Right lobe of liver (tissue), 6 donors: ENCODE measurements around the gene WDFY4. TPM values are rescaled to one million over a fixed set of nuclear protein-coding genes. Genes with fewer than 3 reads are reported as not detected.

Experiments used
- ATAC-seq, 4 donors: fragments of 200-7000 bp; cut with Tn5 transposase; one replicate each; pipeline ENCODE4 v1.9.1; 2020; ENCODE audit warnings: mild to moderate bottlenecking in 4 of 4, moderate library complexity in 4 of 4
- DNase-seq, 3 donors: peaks; one replicate each; pipeline ENCODE4 v3.0.0-alpha.2; 2020
- H3K27ac ChIP-seq, 3 donors: fragments of 200-600 bp; one replicate each; pipeline ENCODE4 v1.8.0; 2022
- H3K27me3 ChIP-seq, 2 donors: fragments of 200-600 bp; one replicate each; pipeline ENCODE4 v1.8.0; 2022
- H3K36me3 ChIP-seq, 4 donors: fragments of 200-600 bp; sonication (generic) in 1 of 4; one replicate each; pipeline versions ENCODE4 v1.5.1 to v1.8.0; 2017 to 2022; ENCODE audit warnings: control low read depth in 1 of 4
- H3K4me1 ChIP-seq, 4 donors: fragments of 200-600 bp; sonication (generic) in 1 of 4; one replicate each; pipeline versions ENCODE4 v1.5.1 to v1.8.0; 2017 to 2022; ENCODE audit warnings: control low read depth in 1 of 4
- H3K4me3 ChIP-seq, 3 donors: fragments of 200-600 bp; one replicate each; pipeline ENCODE4 v1.8.0; 2022
- H3K9me3 ChIP-seq, 4 donors: fragments of 200-600 bp; sonication (generic) in 1 of 4; one replicate each; pipeline versions ENCODE4 v1.5.1 to v1.8.0; 2017 to 2022; ENCODE audit warnings: control low read depth in 1 of 4
- CTCF ChIP-seq, 4 donors: fragments of 200-600 bp in 3 of 4; fragments of 450-650 bp in 1 of 4; IDR thresholded peaks; one replicate each; pipeline versions ENCODE4 v1.5.1 to v1.8.0; 2016 to 2022; ENCODE audit warnings: antibody characterized with exemption in 4 of 4, mild to moderate bottlenecking in 2 of 4
- POLR2A ChIP-seq: fragments of 450-650 bp; IDR thresholded peaks from one replicate; pipeline ENCODE4 v1.6.1; 2017; ENCODE audit warnings: antibody characterized with exemption, mild to moderate bottlenecking
- WGBS: methylation state at CpG from one replicate; pipeline ENCODE4 v1.1.6; 2018; ENCODE audit warnings: low coverage, low lambda C conversion rate; ENCODE audit not compliant: insufficient coverage; ENCODE audit errors: missing lambda C conversion rate; 5-methylcytosine and 5-hydroxymethylcytosine counted together
- intact Hi-C, 2 donors: fragments of 100-400 bp; cut with DNase I; formaldehyde crosslinking; loops; one replicate each; pipeline versions ENCODE4 v1.11.2 to v1.14.1; 2022
- total RNA-seq, 6 experiments: library from RNA; depleted of rRNA in 2 of 6; stranded (reverse); fragments of >200 nt in 2 of 6; fragmentation: NEBNext Ultra II Directional in 3 of 6; extraction: Animal tissue kit (Norgen Biotek cat#: 25700) in 3 of 6; gene quantifications; one replicate each; pipeline versions ENCODE4 v1.1.0 to v1.2.4, GENCODE V29; 2016 to 2023
- donor health status: DM: no; HTN: yes; CAD: no.
- donor health status: DM: no; HTN: no; CAD: no.
- donor health status: DM: no; HTN: no; CAD: no.
- donor health status: DM: no; HTN: yes; CAD: no.
- donor health status: DM: no; HTN: yes; CAD: no.

WDFY4 gene
- total RNA-seq, 6 experiments from 2014 or later = 1.4 to 4.1 (median 1.9) TPM

- intact Hi-C loops = no loop called here
- Histone ChIP-seq H3K36me3 (no peaks in the 10 kb centered on the region), H3K27me3 (no peaks in the 10 kb centered on the region), H3K4me1 (no peaks in the 10 kb centered on the region), H3K9me3 (no peaks in the 10 kb centered on the region), H3K4me3 (no peak overlapping the region), H3K27ac (no peak overlapping the region)
- no peak for ATAC-seq
- TF ChIP-seq CTCF (IDR thresholded peaks at IDR 0.05) = no peak
- no peak for TF ChIP-seq POLR2A
- WGBS = 100% methylated on average over 1 of the region's 7 CpGs
- DNase-seq = no peak
Observed at GRCh38 chr10:48985621-48986158, 301.0 kb downstream of the WDFY4 start.

- intact Hi-C loops = no loop called here
- Histone ChIP-seq H3K4me3 (no peak overlapping the region), H3K36me3 (no peaks in the 10 kb centered on the region), H3K27ac (no peak overlapping the region), H3K9me3 (no peaks in the 10 kb centered on the region), H3K27me3 (no peaks in the 10 kb centered on the region), H3K4me1 (no peaks in the 10 kb centered on the region)
- 82% methylated on average over 1 of the region's 1 CpG for WGBS
- ATAC-seq = no peak
- no peak for TF ChIP-seq POLR2A
- no peak for DNase-seq
Observed at GRCh38 chr10:48990226-48990625, 305.6 kb downstream of the WDFY4 start.

DNA sequence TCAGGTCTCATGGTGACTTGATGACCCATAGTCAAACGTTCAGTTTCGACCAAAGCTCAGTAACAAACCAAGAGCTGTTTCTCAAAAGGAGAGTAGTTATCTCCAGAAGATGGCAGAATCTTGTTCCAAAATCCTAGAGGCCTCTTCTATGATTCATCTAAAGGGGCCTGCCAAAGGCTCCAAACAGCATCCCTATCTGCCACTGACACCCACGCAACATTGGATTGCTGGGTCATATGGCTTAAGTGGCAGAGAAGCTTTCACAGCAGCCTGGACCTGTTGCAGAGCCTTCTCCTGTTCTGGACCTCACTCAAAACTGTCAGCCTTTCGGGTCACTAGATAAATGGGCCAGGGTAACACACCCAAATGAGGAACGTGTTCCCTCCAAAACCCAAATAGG, 309.0 kb downstream of the WDFY4 start:
- no peaks in the 10 kb centered on the region for H3K27me3 ChIP-seq
- no peaks in the 10 kb centered on the region for H3K4me1 ChIP-seq
- ATAC-seq = no peak
- no peak for DNase-seq
- H3K4me3 ChIP-seq = no peak overlapping the region
- no peaks in the 10 kb centered on the region for H3K36me3 ChIP-seq
- WGBS = 86% methylated on average over 3 of the region's 5 CpGs
- H3K9me3 ChIP-seq = no peaks in the 10 kb centered on the region
- TF ChIP-seq CTCF (IDR thresholded peaks at IDR 0.05) (no peak), POLR2A (no peak)
- intact Hi-C loops = no loop called here
- no peak overlapping the region for H3K27ac ChIP-seq

DNA sequence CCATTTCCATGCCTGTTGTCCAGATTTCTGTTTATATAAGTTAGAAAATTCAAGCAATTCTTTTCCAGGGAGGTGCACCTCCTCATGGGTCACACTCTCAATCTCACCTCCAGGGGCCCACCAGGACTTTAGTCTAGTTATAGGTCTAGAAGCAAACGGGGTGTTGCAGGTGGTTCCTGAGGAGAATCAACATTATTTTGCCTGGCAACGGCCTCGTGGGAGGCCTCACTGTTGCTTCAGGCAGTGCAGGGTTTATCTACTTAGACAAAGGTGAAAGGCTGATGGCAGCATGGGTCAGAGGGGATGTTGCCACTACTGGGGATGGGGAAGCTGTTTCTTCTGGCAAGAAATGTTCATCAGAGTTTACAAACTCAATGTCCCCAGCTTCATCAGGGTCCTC, 311.7 kb downstream of the WDFY4 start:
- H3K27ac ChIP-seq = no peak overlapping the region
- no peak for ATAC-seq
- no peaks in the 10 kb centered on the region for H3K9me3 ChIP-seq
- no peak overlapping the region for H3K4me3 ChIP-seq
- H3K36me3 ChIP-seq = no peaks in the 10 kb centered on the region
- intact Hi-C loops = no loop called here
- no peak for DNase-seq
- no peaks in the 10 kb centered on the region for H3K27me3 ChIP-seq
- no peaks in the 10 kb centered on the region for H3K4me1 ChIP-seq
- no peak for TF ChIP-seq POLR2A
- TF ChIP-seq CTCF (IDR thresholded peaks at IDR 0.05) = no peak
- WGBS = 46% methylated on average over 3 of the region's 3 CpGs

DNA sequence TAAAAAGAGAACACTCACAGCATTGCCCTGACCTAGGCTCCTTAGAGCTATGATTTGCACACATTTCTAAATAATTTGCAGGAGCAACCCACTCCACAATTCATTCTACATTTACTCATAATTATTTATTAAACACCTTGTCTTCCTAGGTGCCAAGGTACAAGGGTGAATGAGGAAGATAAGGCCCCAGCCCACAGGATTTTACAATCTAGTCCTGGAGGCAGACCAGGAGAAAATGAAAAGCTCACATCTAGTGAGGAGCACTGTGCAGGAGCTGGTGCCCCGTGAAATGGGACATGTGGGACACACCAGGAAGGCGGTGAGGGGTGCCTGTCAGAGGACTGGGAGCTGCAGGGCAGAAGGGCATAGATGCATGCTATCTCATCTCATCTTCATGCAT, 314.7 kb downstream of the WDFY4 start:
- TF ChIP-seq POLR2A (no peak), CTCF (IDR thresholded peaks at IDR 0.05) (no peak)
- Histone ChIP-seq H3K4me1 (peaks cover 0 to 6% (median 0%) of the 10 kb centered on the region in 4 donors), H3K9me3 (no peaks in the 10 kb centered on the region), H3K36me3 (no peaks in the 10 kb centered on the region), H3K27me3 (no peaks in the 10 kb centered on the region), H3K4me3 (no peak overlapping the region), H3K27ac (no peak overlapping the region)
- WGBS = 29% methylated on average over 1 of the region's 2 CpGs
- DNase-seq (no peak), ATAC-seq (no peak)
- intact Hi-C loops = no loop called here
